Spleen (tissue), 11 donors: ENCODE results near the gene TMX4. TPM values are rescaled to one million over a fixed set of nuclear protein-coding genes. Genes with fewer than 3 reads are reported as not detected.

Experiments used
- DNase-seq: peaks from one replicate; pipeline ENCODE4 v3.0.0-alpha.2; 2020
- H3K27ac ChIP-seq, 8 donors: fragments of 200-600 bp; sonication (generic) in 7 of 8; 1 replicate in 4 of 8; 2 replicates in 4 of 8; pipeline versions ENCODE4 v1.5.0 to v1.8.0; 2016 to 2021; ENCODE audit warnings: inconsistent platforms in 4 of 8, mild to moderate bottlenecking in 4 of 8, moderate library complexity in 1 of 8
- H3K27me3 ChIP-seq, 7 donors: fragments of 200-600 bp; sonication (generic) in 6 of 7; replicated peaks in 1 of 7; 1 replicate in 4 of 7; 2 replicates in 3 of 7; pipeline versions ENCODE4 v1.5.0 to v1.8.0; 2016 to 2021; ENCODE audit warnings: inconsistent platforms in 3 of 7, mild to moderate bottlenecking in 1 of 7
- H3K36me3 ChIP-seq, 6 donors: fragments of 200-600 bp; sonication (generic) in 5 of 6; 1 replicate in 4 of 6; 2 replicates in 2 of 6; pipeline versions ENCODE4 v1.5.0 to v1.8.0; 2016 to 2021; ENCODE audit warnings: inconsistent platforms in 2 of 6
- H3K4me1 ChIP-seq, 6 donors: fragments of 200-600 bp; sonication (generic) in 5 of 6; 1 replicate in 3 of 6; 2 replicates in 3 of 6; pipeline versions ENCODE4 v1.5.0 to v1.8.0; 2016 to 2021; ENCODE audit warnings: inconsistent platforms in 3 of 6
- H3K4me3 ChIP-seq, 8 donors: fragments of 200-600 bp; sonication (generic) in 7 of 8; 1 replicate in 4 of 8; 2 replicates in 4 of 8; pipeline versions ENCODE4 v1.5.0 to v1.8.0; 2016 to 2021; ENCODE audit warnings: inconsistent platforms in 4 of 8, mild to moderate bottlenecking in 4 of 8, moderate library complexity in 2 of 8
- H3K9me3 ChIP-seq, 8 donors: fragments of 200-600 bp; sonication (generic) in 7 of 8; 1 replicate in 4 of 8; 2 replicates in 4 of 8; pipeline versions ENCODE4 v1.5.0 to v1.8.0; 2016 to 2021; ENCODE audit warnings: inconsistent platforms in 4 of 8
- POLR2A ChIP-seq, 3 donors: fragments of 450-650 bp; IDR thresholded peaks; one replicate each; pipeline ENCODE4 v1.5.1; 2017; ENCODE audit warnings: antibody characterized with exemption in 3 of 3, mild to moderate bottlenecking in 1 of 3
- POLR2AphosphoS5 ChIP-seq, 3 donors: sonication (generic); formaldehyde crosslinking; IDR thresholded peaks; one replicate each; pipeline ENCODE4 v1.5.1; 2017; ENCODE audit warnings: antibody characterized with exemption in 3 of 3
- WGBS, 5 donors: extraction: QIAGEN DNeasy Blood & Tissue Kit in 3 of 5; methylation state at CpG; one replicate each; pipeline versions ENCODE4 v1.1.5 to v1.1.7; 2013 to 2018; 5-methylcytosine and 5-hydroxymethylcytosine counted together
- intact Hi-C: fragments of 100-400 bp; cut with DNase I; formaldehyde crosslinking; loops from one replicate; pipeline ENCODE4 v1.15.0; 2023; ENCODE audit warnings: low total_unique reads
- polyA plus RNA-seq, 3 donors: library from polyadenylated mRNA; stranded (reverse); fragments of 200-250 nt; gene quantifications; one replicate each; pipeline ENCODE4 v1.2.1, GENCODE V29; 2013
- total RNA-seq, 7 donors: library from RNA; depleted of rRNA in 3 of 7; stranded (reverse); fragments of >200 nt in 3 of 7; fragmentation: NEBNext Ultra II Directional in 4 of 7; extraction: Animal tissue kit (Norgen Biotek cat#: 25700) in 4 of 7; gene quantifications; one replicate each; pipeline versions ENCODE4 v1.1.0 to v1.2.1, GENCODE V29; 2016 to 2021
- TF ChIP-seq, protein P1 (sequence below), 11 experiments: fragments of 200-600 bp in 7 of 11; fragments of 450-650 bp in 4 of 11; sonication (generic) in 4 of 11; IDR thresholded peaks in 8 of 11; conservative IDR thresholded peaks in 3 of 11; 1 replicate in 7 of 11; 2 replicates in 4 of 11; pipeline versions ENCODE4 v1.4.0 to v1.8.0; 2016 to 2021; ENCODE audit warnings: antibody characterized with exemption in 11 of 11, inconsistent platforms in 4 of 11, mild to moderate bottlenecking in 1 of 11
- donor health status: healthy with polysubstance abuse.
- donor health status: DM: no; HTN: no; CAD: no; lungs with moderate emphysema.
- donor health status: DM: no; HTN: no; CAD: no.
- donor health status: Bipolar disorder and iron deficiency.
- donor health status: healthy.
- donor health status: DM: no; HTN: no; CAD: no.
- donor health status: DM: yes; HTN: yes; CAD: no.

TMX4 gene
- total and polyA plus RNA-seq, 10 donors: 7.5 to 56.3 (median 38.2) TPM

DNA sequence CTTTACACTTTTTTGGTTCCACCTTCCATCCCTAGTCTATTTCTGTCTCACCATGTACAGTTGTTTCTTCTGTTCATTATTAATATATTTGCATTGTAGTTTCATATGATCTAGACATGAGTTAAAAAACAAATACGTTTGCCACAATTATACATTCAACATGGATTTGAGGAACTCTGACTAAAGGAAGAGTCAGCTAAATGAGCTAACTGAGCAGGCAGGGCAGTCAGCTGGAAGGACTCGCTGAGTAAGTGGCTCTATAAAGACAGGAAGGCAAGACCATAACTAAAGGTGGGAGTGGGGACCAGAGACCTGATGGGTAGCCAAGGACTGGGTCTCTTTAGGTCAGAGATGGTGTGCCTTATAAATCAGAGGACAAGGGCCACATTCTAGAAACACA is 26.3 kb downstream of the TMX4 start:
- H3K4me3 ChIP-seq: no peak overlapping the region
- no peaks in the 10 kb centered on the region for H3K4me1 ChIP-seq
- no peak for DNase-seq
- no peak overlapping the region for H3K27ac ChIP-seq
- peaks cover 0 to 98% (median 52%) of the 10 kb centered on the region in 6 donors for H3K36me3 ChIP-seq
- H3K9me3 ChIP-seq: peaks cover 0 to 19% (median 14%) of the 10 kb centered on the region in 8 donors
- intact Hi-C loops: no loop called here
- no peaks in the 10 kb centered on the region for H3K27me3 ChIP-seq
- WGBS, 5 donors: 93 to 99% (median 94%) methylated on average over 2 of the region's 2 CpGs
- no peak for TF ChIP-seq POLR2AphosphoS5 (IDR thresholded peaks at IDR 0.05)
- TF ChIP-seq, protein P1, sequence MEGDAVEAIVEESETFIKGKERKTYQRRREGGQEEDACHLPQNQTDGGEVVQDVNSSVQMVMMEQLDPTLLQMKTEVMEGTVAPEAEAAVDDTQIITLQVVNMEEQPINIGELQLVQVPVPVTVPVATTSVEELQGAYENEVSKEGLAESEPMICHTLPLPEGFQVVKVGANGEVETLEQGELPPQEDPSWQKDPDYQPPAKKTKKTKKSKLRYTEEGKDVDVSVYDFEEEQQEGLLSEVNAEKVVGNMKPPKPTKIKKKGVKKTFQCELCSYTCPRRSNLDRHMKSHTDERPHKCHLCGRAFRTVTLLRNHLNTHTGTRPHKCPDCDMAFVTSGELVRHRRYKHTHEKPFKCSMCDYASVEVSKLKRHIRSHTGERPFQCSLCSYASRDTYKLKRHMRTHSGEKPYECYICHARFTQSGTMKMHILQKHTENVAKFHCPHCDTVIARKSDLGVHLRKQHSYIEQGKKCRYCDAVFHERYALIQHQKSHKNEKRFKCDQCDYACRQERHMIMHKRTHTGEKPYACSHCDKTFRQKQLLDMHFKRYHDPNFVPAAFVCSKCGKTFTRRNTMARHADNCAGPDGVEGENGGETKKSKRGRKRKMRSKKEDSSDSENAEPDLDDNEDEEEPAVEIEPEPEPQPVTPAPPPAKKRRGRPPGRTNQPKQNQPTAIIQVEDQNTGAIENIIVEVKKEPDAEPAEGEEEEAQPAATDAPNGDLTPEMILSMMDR (IDR thresholded peaks at IDR 0.05 in 8 of 11, conservative IDR thresholded peaks at IDR 0.05 in 3 of 11): no peak
- no peak for TF ChIP-seq POLR2A (IDR thresholded peaks at IDR 0.05)

DNA sequence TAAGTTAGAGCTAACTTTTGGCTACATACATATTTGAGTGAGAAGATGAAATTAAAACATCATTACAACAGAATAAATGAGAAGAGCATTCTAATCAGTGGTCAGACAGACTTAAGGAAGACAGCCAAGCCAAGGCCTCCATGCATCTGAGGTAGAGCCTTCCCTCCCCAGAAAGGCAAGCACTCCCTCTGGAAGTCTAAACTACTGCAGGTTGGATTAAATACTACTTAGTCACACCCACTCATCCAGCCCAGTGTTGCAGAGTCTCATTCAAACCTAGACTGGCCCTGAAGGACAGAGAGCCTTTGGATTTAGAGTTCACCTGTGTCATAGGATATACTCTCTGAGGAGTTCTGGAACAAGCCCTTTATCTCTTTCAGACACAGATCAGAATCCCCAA is 29.2 kb downstream of the TMX4 start:
- H3K4me3 ChIP-seq: no peak overlapping the region
- H3K36me3 ChIP-seq: peaks cover 0 to 96% (median 32%) of the 10 kb centered on the region in 6 donors
- H3K27ac ChIP-seq: no peak overlapping the region
- peaks cover 0 to 19% (median 14%) of the 10 kb centered on the region in 8 donors for H3K9me3 ChIP-seq
- intact Hi-C loops: no loop called here
- TF ChIP-seq, protein P1 (IDR thresholded peaks at IDR 0.05 in 8 of 11, conservative IDR thresholded peaks at IDR 0.05 in 3 of 11): no peak
- TF ChIP-seq POLR2AphosphoS5 (IDR thresholded peaks at IDR 0.05): no peak
- TF ChIP-seq POLR2A (IDR thresholded peaks at IDR 0.05): no peak
- DNase-seq: no peak
- no peaks in the 10 kb centered on the region for H3K27me3 ChIP-seq
- H3K4me1 ChIP-seq: no peaks in the 10 kb centered on the region

DNA sequence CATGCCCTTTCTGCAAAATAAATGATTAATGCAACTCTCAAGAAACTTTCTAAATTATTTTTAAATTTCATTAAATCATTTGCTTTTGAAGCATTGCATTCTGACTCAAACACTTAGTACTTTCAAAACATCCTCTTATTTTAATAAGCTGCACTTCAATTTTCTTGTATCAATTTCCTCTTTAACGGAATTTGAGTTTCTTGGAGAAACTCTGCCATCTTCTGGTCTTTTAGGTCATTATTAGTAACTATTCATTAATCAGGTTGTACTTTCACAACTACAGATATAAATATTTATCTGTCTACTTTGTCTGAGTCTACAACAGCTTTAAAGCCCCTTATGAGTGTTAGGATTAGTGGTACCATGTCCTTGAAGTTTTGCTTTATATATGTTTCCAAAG is 30.2 kb downstream of the TMX4 start:
- H3K27ac ChIP-seq: no peak overlapping the region
- intact Hi-C loops: no loop called here
- no peaks in the 10 kb centered on the region for H3K4me1 ChIP-seq
- no peak overlapping the region for H3K4me3 ChIP-seq
- H3K9me3 ChIP-seq: peaks cover 0 to 12% (median 9%) of the 10 kb centered on the region in 8 donors
- WGBS, 5 donors: 29 to 47% (median 41%) methylated on average over 1 of the region's 1 CpG
- DNase-seq: no peak
- no peak for TF ChIP-seq POLR2A (IDR thresholded peaks at IDR 0.05)
- TF ChIP-seq POLR2AphosphoS5 (IDR thresholded peaks at IDR 0.05): no peak
- TF ChIP-seq, protein P1 (IDR thresholded peaks at IDR 0.05 in 8 of 11, conservative IDR thresholded peaks at IDR 0.05 in 3 of 11): no peak
- H3K36me3 ChIP-seq: peaks cover 0 to 96% (median 23%) of the 10 kb centered on the region in 6 donors
- no peaks in the 10 kb centered on the region for H3K27me3 ChIP-seq

DNA sequence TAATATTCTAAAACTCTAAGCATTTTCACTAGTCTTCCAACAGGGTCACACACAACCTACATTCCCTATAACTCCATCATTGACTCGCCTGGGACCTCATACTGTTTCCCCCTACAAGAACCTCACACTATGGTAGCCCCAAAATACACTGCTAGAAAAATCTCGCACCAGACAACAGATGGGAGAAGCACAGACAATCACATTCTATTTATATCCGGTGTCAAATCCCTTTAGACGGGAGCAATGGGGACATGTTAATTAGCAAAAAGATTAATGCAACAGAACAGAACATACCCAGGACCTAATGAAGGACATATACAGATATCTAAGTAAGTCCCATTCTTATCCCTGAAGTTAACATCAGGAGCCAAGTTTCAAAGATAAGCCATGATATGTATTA is 33.6 kb downstream of the TMX4 start:
- Histone ChIP-seq H3K36me3 (peaks cover 0 to 96% (median 35%) of the 10 kb centered on the region in 6 donors), H3K4me3 (no peak overlapping the region), H3K27me3 (no peaks in the 10 kb centered on the region), H3K27ac (no peak overlapping the region), H3K4me1 (peaks cover 0 to 5% (median 0%) of the 10 kb centered on the region in 6 donors), H3K9me3 (no peaks in the 10 kb centered on the region)
- no peak for DNase-seq
- TF ChIP-seq POLR2AphosphoS5 (IDR thresholded peaks at IDR 0.05): no peak
- intact Hi-C loops: no loop called here
- 95 to 98% (median 97%) methylated on average over 4 of the region's 4 CpGs for WGBS, 5 donors

DNA sequence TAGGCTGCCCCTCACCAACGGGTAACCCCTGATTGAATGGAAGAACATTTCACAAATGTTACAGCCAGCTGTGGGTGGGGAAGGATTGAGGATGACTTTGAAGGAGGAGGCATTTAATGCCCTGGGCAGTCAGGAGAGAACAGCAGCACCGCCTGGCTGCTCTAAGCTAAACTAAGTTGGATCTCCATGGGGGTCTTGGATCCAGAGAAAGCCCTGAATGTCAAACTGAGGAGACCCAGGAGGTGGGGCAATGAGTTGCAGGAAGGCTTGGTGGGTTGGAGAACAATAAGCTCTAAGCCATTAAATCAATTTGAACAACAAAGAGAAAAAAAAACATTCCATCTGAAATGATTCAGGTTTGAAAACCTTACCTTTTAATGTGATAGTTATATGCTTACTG is 35.4 kb downstream of the TMX4 start:
- Histone ChIP-seq H3K9me3 (no peaks in the 10 kb centered on the region), H3K4me1 (peaks cover 0 to 12% (median 0%) of the 10 kb centered on the region in 6 donors), H3K27me3 (no peaks in the 10 kb centered on the region), H3K4me3 (no peak overlapping the region), H3K36me3 (peaks cover 0 to 96% (median 34%) of the 10 kb centered on the region in 6 donors), H3K27ac (no peak overlapping the region)
- intact Hi-C loops: no loop called here
- no peak for DNase-seq
- WGBS, 5 donors: 93 to 100% (median 95%) methylated on average over 2 of the region's 2 CpGs
- no peak for TF ChIP-seq POLR2A (IDR thresholded peaks at IDR 0.05)
